Activated T-cell treated with anti-CD3 and anti-CD28 coated beads, Interleukin-2, amount 50 U/mL, for 72 hours (primary cell): ENCODE results near the gene MATR3. TPM values are rescaled to one million over a fixed set of nuclear protein-coding genes. Genes with fewer than 3 reads are reported as not detected.

Experiments used
- ATAC-seq, 2 donors: fragments of 150-1000 bp; cut with Tn5 transposase; replicated peaks in 1 of 2; 2 replicates each; pipeline ENCODE4 v1.10.0; 2021; ENCODE audit warnings: moderate library complexity in 2 of 2, mild to moderate bottlenecking in 1 of 2
- DNase-seq, 2 donors: peaks; one replicate each; pipeline ENCODE4 v3.0.0; 2021 to 2022; ENCODE audit warnings: mixed read lengths in 1 of 2
- H3K27ac Mint-ChIP-seq: one replicate; pipeline ENCODE4 v1.8.0; 2022; ENCODE audit warnings: mild to moderate bottlenecking, moderate library complexity, mixed read lengths
- H3K27me3 Mint-ChIP-seq: one replicate; pipeline ENCODE4 v1.8.0; 2022; ENCODE audit warnings: low read depth, mixed read lengths
- H3K36me3 Mint-ChIP-seq, 2 donors: one replicate each; pipeline ENCODE4 v1.8.0; 2022; ENCODE audit warnings: mixed read lengths in 2 of 2, mild to moderate bottlenecking in 1 of 2; ENCODE audit not compliant: insufficient read depth in 2 of 2
- H3K4me1 Mint-ChIP-seq: one replicate; pipeline ENCODE4 v1.8.0; 2022; ENCODE audit warnings: low read depth, mixed read lengths
- H3K4me3 Mint-ChIP-seq, 2 donors: one replicate each; pipeline ENCODE4 v1.8.0; 2022; ENCODE audit warnings: mild to moderate bottlenecking in 2 of 2, mixed read lengths in 2 of 2, moderate library complexity in 2 of 2
- H3K9me3 Mint-ChIP-seq, 2 donors: one replicate each; pipeline ENCODE4 v1.8.0; 2022; ENCODE audit warnings: mixed read lengths in 2 of 2
- total RNA-seq, 2 donors: library from RNA; stranded (reverse); gene quantifications; one replicate each; pipeline ENCODE4 v1.2.3, GENCODE V29; 2022

Gene MATR3
- total RNA-seq, 2 donors from 2014 or later = 124 to 164 TPM

DNA sequence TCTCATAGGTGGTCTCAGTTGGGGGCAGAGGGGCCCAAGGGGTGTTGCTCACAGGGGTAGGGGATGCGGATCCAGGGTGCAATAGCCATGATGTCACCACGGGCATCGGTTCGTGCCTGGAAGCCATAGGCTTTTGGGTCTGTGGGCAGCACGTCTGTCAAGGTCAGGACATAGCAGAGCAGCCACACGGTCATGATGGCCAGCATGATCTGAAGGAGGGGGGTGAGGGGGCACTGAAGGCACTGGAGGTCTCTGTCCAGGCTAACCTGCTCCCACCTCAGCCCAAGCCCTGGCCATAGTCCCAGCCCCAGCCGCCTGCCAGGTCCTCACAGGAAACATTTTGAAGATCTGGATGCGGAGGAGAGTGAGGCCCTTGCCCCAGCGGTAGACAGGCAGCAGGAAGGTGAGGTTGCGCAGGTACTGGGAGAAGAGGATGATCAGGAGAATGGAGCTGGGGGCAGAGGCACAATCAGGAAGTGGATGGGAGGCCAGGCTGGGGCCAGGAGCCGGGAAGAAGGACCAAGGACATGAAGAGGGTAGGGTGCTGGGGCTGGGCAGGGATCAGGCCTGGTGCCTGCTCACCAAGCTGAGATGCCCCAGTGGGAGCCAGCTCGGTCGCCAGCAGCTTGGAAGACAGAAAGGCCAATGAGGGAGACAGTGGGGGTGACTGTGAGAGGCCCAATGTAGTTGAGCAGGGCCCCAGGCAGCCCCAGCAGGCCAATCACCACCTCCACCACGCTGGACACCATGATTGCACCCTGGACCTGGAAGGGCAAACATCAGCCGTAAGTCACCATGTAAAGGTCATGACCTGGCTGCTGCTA, 86.3 kb downstream of the MATR3 start:
- Mint-ChIP-seq H3K27ac (no peak overlapping the region), H3K27me3 (no peaks in the 10 kb centered on the region), H3K9me3 (no peaks in the 10 kb centered on the region), H3K36me3 (peaks cover 0 to 3% of the 10 kb centered on the region in 2 donors), H3K4me1 (peaks cover 7% of the 10 kb centered on the region), H3K4me3 (no peak overlapping the region)
- DNase-seq = no peak
- ATAC-seq = no peak

Other genes with a start within 250 kb of the MATR3 start
- gene SIL1, start 95.4 kb upstream of the MATR3 start, total RNA-seq = 10 to 100 TPM; 32.5 to 37.3 TPM
- 100 to 1,000 TPM; 141 to 144 TPM for gene PAIP2, start 48.1 kb downstream of the MATR3 start, total RNA-seq
- 1 to 10 TPM; 1.9 to 2.8 TPM for gene SLC23A1, start 89.6 kb downstream of the MATR3 start, total RNA-seq
- 10 to 100 TPM; 19.7 to 27.3 TPM for gene MZB1, start 96.2 kb downstream of the MATR3 start, total RNA-seq
- gene PROB1, start 101.4 kb downstream of the MATR3 start, total RNA-seq = 1 to 10 TPM; 3.1 to 4.6 TPM
- 1 to 10 TPM; 3.3 to 3.5 TPM for gene SPATA24, start 110.3 kb downstream of the MATR3 start, total RNA-seq
- 10 to 100 TPM; 46.1 to 73.7 TPM for gene DNAJC18, start 145.8 kb downstream of the MATR3 start, total RNA-seq
- 1 to 10 TPM; 1.2 to 1.4 TPM for gene ECSCR, start 169.0 kb downstream of the MATR3 start, total RNA-seq
- gene SMIM33, start 177.3 kb downstream of the MATR3 start, total RNA-seq = under 1 TPM; 0.22 to 0.35 TPM
- gene STING1, start 189.0 kb downstream of the MATR3 start, total RNA-seq = 100 to 1,000 TPM in 1 of 2 donors, 10 to 100 TPM in 1; 98.6 to 230 TPM